ENCODE data around the gene BSN.

- TF ChIP-seq, protein P1, sequence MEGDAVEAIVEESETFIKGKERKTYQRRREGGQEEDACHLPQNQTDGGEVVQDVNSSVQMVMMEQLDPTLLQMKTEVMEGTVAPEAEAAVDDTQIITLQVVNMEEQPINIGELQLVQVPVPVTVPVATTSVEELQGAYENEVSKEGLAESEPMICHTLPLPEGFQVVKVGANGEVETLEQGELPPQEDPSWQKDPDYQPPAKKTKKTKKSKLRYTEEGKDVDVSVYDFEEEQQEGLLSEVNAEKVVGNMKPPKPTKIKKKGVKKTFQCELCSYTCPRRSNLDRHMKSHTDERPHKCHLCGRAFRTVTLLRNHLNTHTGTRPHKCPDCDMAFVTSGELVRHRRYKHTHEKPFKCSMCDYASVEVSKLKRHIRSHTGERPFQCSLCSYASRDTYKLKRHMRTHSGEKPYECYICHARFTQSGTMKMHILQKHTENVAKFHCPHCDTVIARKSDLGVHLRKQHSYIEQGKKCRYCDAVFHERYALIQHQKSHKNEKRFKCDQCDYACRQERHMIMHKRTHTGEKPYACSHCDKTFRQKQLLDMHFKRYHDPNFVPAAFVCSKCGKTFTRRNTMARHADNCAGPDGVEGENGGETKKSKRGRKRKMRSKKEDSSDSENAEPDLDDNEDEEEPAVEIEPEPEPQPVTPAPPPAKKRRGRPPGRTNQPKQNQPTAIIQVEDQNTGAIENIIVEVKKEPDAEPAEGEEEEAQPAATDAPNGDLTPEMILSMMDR (IDR thresholded peaks at IDR 0.05), result no peak
- TF ChIP-seq ZFX (IDR thresholded peaks at IDR 0.05; ENCODE audit: borderline replicate concordance), result no peak
Observed at GRCh38 chr3:49644684-49645083, 90.4 kb downstream of the BSN start.

All from 22Rv1 (cell line).